A549 (cell line): Measurements from ENCODE around the gene VSTM4. TPM values are rescaled to one million over a fixed set of nuclear protein-coding genes. Genes with fewer than 3 reads are reported as not detected.

Experiments
- ATAC-seq, 2 experiments: fragments of 200-7000 bp in 1 of 2; fragments of >200 bp in 1 of 2; cut with Nextera tagmentation in 1 of 2; cut with Tn5 transposase in 1 of 2; 3 replicates each; pipeline versions ENCODE4 v1.8.0 to v1.9.1; 2018 to 2020; ENCODE audit warnings: mild to moderate bottlenecking in 1 of 2, moderate library complexity in 1 of 2
- CTCF ChIA-PET: fragments of 300-600 bp; sonication (Branson Sonifier 250); formaldehyde crosslinking; extraction: SDS; loops from one replicate; lab custom pipeline; 2021; ENCODE audit warnings: antibody characterized with exemption, inconsistent platforms; lab: Yijun Ruan, JAX
- POLR2A ChIA-PET: fragments of 350-600 bp; formaldehyde crosslinking; extraction: SDS; loops from one replicate; lab custom pipeline; 2021; ENCODE audit warnings: antibody characterized with exemption, inconsistent platforms; lab: Yijun Ruan, JAX
- DNase-seq, 2 experiments: peaks; one replicate each; pipeline versions ENCODE4 v3.0.0 to v3.0.0-alpha.2; 2011 to 2016; ENCODE audit warnings: low read depth in 1 of 2, low spot score in 1 of 2
- FAIRE-seq: peaks from 2 replicates; lab custom pipeline; 2011; peaks lifted over from hg19 to GRCh38; lab: Jason Lieb, UNC
- H3K27ac ChIP-seq, 2 experiments: fragments of >200 bp; sonication (Bioruptor Twin); formaldehyde crosslinking; 3 replicates each; pipeline ENCODE4 v1.5.1; 2016 to 2017
- H3K4me1 ChIP-seq: fragments of >200 bp; sonication (Bioruptor Twin); formaldehyde crosslinking; 3 replicates; pipeline ENCODE4 v1.6.1; 2016
- H3K4me2 ChIP-seq: fragments of >200 bp; sonication (Bioruptor Twin); formaldehyde crosslinking; 3 replicates; pipeline ENCODE4 v1.6.1; 2016
- H3K4me3 ChIP-seq: fragments of >200 bp; sonication (Bioruptor Twin); formaldehyde crosslinking; 3 replicates; pipeline ENCODE4 v1.5.1; 2016
- H3K9me3 ChIP-seq: fragments of >200 bp; sonication (Bioruptor Twin); formaldehyde crosslinking; 3 replicates; pipeline ENCODE4 v1.6.1; 2016
- ATOH8 ChIP-seq: fragments of 250-450 bp; sonication (Bioruptor Pico); IDR thresholded peaks from 2 replicates; pipeline ENCODE4 v1.5.0; 2020; ENCODE audit warnings: low read depth, mild to moderate bottlenecking, moderate library complexity
- CHD2 ChIP-seq: fragments of 150-350 bp; IDR thresholded peaks from 2 replicates; pipeline ENCODE4 v1.6.1; 2014; ENCODE audit warnings: low read length; ENCODE audit not compliant: partially characterized antibody
- CTCF ChIP-seq: fragments of >200 bp; sonication (Bioruptor Twin); formaldehyde crosslinking; IDR thresholded peaks from 3 replicates; pipeline ENCODE4 v1.5.1; 2016
- EP300 ChIP-seq, 2 experiments: fragments of >200 bp; sonication (Bioruptor Twin); formaldehyde crosslinking; IDR thresholded peaks; 2 replicates in 1 of 2; 3 replicates in 1 of 2; pipeline ENCODE4 v1.6.1; 2016 to 2017
- ESRRA ChIP-seq: fragments of 150-350 bp; IDR thresholded peaks from 2 replicates; pipeline ENCODE4 v1.6.1; 2014; ENCODE audit warnings: mild to moderate bottlenecking, low read length, borderline replicate concordance
- FOSL2 ChIP-seq, 2 experiments: fragments of 450-650 bp in 1 of 2; fragments of >200 bp in 1 of 2; sonication (Bioruptor Twin) in 1 of 2; formaldehyde crosslinking; IDR thresholded peaks; 2 replicates each; pipeline versions ENCODE4 v1.5.0 to v1.6.1; 2016 to 2020; ENCODE audit warnings: mild to moderate bottlenecking in 1 of 2, moderate library complexity in 1 of 2
- FOXS1 ChIP-seq: fragments of 250-450 bp; sonication (Bioruptor Pico); IDR thresholded peaks from 2 replicates; pipeline ENCODE4 v1.5.0; 2020; ENCODE audit warnings: mild to moderate bottlenecking, moderate library complexity
- HEYL ChIP-seq: fragments of 250-450 bp; sonication (Bioruptor Pico); IDR thresholded peaks from 2 replicates; pipeline ENCODE4 v1.8.0; 2021; ENCODE audit warnings: mild to moderate bottlenecking, moderate library complexity
- HOXB5 ChIP-seq: fragments of 250-450 bp; sonication (Bioruptor Pico); IDR thresholded peaks from 2 replicates; pipeline ENCODE4 v1.5.0; 2020; ENCODE audit warnings: mild to moderate bottlenecking, moderate library complexity
- MAX ChIP-seq: IDR thresholded peaks from 2 replicates; pipeline ENCODE4 v1.6.1; 2012
- NR3C1 ChIP-seq: fragments of >200 bp; sonication (Bioruptor Twin); formaldehyde crosslinking; IDR thresholded peaks from 3 replicates; pipeline ENCODE4 v1.6.1; 2017
- RARB ChIP-seq: fragments of 250-450 bp; sonication (Bioruptor Pico); IDR thresholded peaks from 2 replicates; pipeline ENCODE4 v1.8.0; 2021; ENCODE audit warnings: mild to moderate bottlenecking, moderate library complexity
- REST ChIP-seq: fragments of 200-600 bp; sonication (generic); IDR thresholded peaks from 2 replicates; pipeline ENCODE4 v1.6.1; 2016; ENCODE audit warnings: antibody characterized with exemption, mild to moderate bottlenecking, moderate library complexity
- SMC3 ChIP-seq: fragments of >200 bp; sonication (Bioruptor Twin); formaldehyde crosslinking; IDR thresholded peaks from 3 replicates; pipeline ENCODE4 v1.6.1; 2018; ENCODE audit warnings: inconsistent platforms
- SREBF2 ChIP-seq: fragments of 450-650 bp; IDR thresholded peaks from 2 replicates; pipeline ENCODE4 v1.6.1; 2014; ENCODE audit warnings: mild to moderate bottlenecking, moderate library complexity
- TP53 ChIP-seq: fragments of 250-450 bp; sonication (Bioruptor Pico); IDR thresholded peaks from 2 replicates; pipeline ENCODE4 v1.5.0; 2021; ENCODE audit warnings: mild to moderate bottlenecking, moderate library complexity
- ZSCAN20 ChIP-seq: fragments of 250-450 bp; sonication (Bioruptor Pico); IDR thresholded peaks from 2 replicates; pipeline ENCODE4 v1.8.0; 2022; ENCODE audit warnings: mild to moderate bottlenecking, moderate library complexity
- WGBS: methylation state at CpG from one replicate; pipeline ENCODE4 v1.1.6; 2017; ENCODE audit errors: missing lambda C conversion rate; 5-methylcytosine and 5-hydroxymethylcytosine counted together
- polyA plus RNA-seq, 4 experiments: library from polyadenylated mRNA; depleted of rRNA in 3 of 4; stranded (reverse); fragments of >200 nt; fragmentation: RNase III in 1 of 4; extraction: RNeasy Plus Mini Kit Qiagen cat#74134 plus additional on column Dnase treatment in 1 of 4; gene quantifications; 2 replicates in 3 of 4; 3 replicates in 1 of 4; pipeline ENCODE4 v1.2.3, GENCODE V29; 2011 to 2017
- TF ChIP-seq, protein P1 (sequence below): fragments of >200 bp; sonication (Bioruptor Twin); formaldehyde crosslinking; IDR thresholded peaks from 3 replicates; pipeline ENCODE4 v1.6.1; 2016
- TF ChIP-seq, protein P2 (sequence below): fragments of 450-650 bp; IDR thresholded peaks from 2 replicates; pipeline ENCODE4 v1.6.1; 2014; ENCODE audit warnings: antibody characterized with exemption

Gene VSTM4
- polyA plus RNA-seq, 2 of the 4 experiments (the other 2 are of a cell fraction): 0.18 to 0.53 TPM

- no peak for DNase-seq
- CTCF ChIA-PET: interaction anchor here (1.6 to 2.4 kb wide), 2 partner anchors 9 to 11 kb away, joined by 6 to 8 read pairs; no protein-coding TSS in a partner anchor
- no peak overlapping the region for H3K4me2 ChIP-seq
- no peak overlapping the region for H3K27ac ChIP-seq
- H3K9me3 ChIP-seq: no peaks in the 10 kb centered on the region; the same call in 2 of the 3 replicates
- no peak for TF ChIP-seq HEYL
- no peak for TF ChIP-seq NR3C1
- TF ChIP-seq MAX: no peak
- no peak for TF ChIP-seq FOSL2 (IDR thresholded peaks at IDR 0.05)
- no peak for TF ChIP-seq FOSL2 (CRISPR knock-in tag; IDR thresholded peaks at IDR 0.05)
- no peak for TF ChIP-seq ATOH8 (CRISPR knock-in tag)
- no peak for TF ChIP-seq FOXS1 (CRISPR knock-in tag)
- TF ChIP-seq ESRRA: no peak
- TF ChIP-seq RARB (CRISPR knock-in tag): no peak
- TF ChIP-seq REST: no peak
- no peak for TF ChIP-seq EP300 (IDR thresholded peaks at IDR 0.05)
- TF ChIP-seq, all 56 proteins: peak for 0
- no peak overlapping the region for H3K4me3 ChIP-seq
- H3K4me1 ChIP-seq: no peaks in the 10 kb centered on the region
- POLR2A ChIA-PET: no interaction called here
- 7% methylated on average over 4 of the region's 4 CpGs for WGBS
- no peak for FAIRE-seq
- ATAC-seq: no peak
Measured at GRCh38 chr10:49152663-49153062, 37.3 kb upstream of the VSTM4 start.

GRCh38 chr10:49152037-49152436, 36.7 kb upstream of the VSTM4 start:
- Histone ChIP-seq H3K4me3 (no peak overlapping the region), H3K27ac (no peak overlapping the region), H3K4me2 (no peak overlapping the region), H3K9me3 (no peaks in the 10 kb centered on the region; the same call in 2 of the 3 replicates), H3K4me1 (no peaks in the 10 kb centered on the region)
- FAIRE-seq: no peak
- POLR2A ChIA-PET: no interaction called here
- CTCF ChIA-PET: interaction anchor here (1.6 to 2.4 kb wide), 2 partner anchors 10 to 12 kb away, joined by 6 to 8 read pairs; no protein-coding TSS in a partner anchor
- WGBS: 41% methylated on average over 4 of the region's 4 CpGs
- no peak for ATAC-seq
- DNase-seq: no peak
- TF ChIP-seq ZSCAN20 (CRISPR knock-in tag) (no peak), SREBF2 (no peak), MAX (no peak), TP53 (no peak), SMC3 (no peak), CTCF (no peak), CHD2 (no peak), HOXB5 (no peak), RARB (CRISPR knock-in tag) (no peak)
- TF ChIP-seq, protein P1, sequence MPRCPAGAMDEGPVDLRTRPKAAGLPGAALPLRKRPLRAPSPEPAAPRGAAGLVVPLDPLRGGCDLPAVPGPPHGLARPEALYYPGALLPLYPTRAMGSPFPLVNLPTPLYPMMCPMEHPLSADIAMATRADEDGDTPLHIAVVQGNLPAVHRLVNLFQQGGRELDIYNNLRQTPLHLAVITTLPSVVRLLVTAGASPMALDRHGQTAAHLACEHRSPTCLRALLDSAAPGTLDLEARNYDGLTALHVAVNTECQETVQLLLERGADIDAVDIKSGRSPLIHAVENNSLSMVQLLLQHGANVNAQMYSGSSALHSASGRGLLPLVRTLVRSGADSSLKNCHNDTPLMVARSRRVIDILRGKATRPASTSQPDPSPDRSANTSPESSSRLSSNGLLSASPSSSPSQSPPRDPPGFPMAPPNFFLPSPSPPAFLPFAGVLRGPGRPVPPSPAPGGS: no peak
- TF ChIP-seq, protein P2, sequence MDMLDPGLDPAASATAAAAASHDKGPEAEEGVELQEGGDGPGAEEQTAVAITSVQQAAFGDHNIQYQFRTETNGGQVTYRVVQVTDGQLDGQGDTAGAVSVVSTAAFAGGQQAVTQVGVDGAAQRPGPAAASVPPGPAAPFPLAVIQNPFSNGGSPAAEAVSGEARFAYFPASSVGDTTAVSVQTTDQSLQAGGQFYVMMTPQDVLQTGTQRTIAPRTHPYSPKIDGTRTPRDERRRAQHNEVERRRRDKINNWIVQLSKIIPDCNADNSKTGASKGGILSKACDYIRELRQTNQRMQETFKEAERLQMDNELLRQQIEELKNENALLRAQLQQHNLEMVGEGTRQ: no peak
